Peyer's patch (tissue), 4 donors: ENCODE measurements around the gene PILRB.

Source experiments
- POLR2A ChIP-seq, 2 donors: fragments of 450-650 bp; IDR thresholded peaks; one replicate each; pipeline ENCODE4 v1.5.1; 2017; ENCODE audit warnings: antibody characterized with exemption in 2 of 2, mild to moderate bottlenecking in 2 of 2, moderate library complexity in 2 of 2
- TF ChIP-seq, protein P1 (sequence below), 6 experiments: fragments of 450-650 bp in 4 of 6; fragments of 200-600 bp in 2 of 6; sonication (generic) in 1 of 6; IDR thresholded peaks; one replicate each; pipeline ENCODE4 v1.5.1; 2017 to 2019; ENCODE audit warnings: antibody characterized with exemption in 6 of 6, mild to moderate bottlenecking in 3 of 6, moderate library complexity in 1 of 6

DNA sequence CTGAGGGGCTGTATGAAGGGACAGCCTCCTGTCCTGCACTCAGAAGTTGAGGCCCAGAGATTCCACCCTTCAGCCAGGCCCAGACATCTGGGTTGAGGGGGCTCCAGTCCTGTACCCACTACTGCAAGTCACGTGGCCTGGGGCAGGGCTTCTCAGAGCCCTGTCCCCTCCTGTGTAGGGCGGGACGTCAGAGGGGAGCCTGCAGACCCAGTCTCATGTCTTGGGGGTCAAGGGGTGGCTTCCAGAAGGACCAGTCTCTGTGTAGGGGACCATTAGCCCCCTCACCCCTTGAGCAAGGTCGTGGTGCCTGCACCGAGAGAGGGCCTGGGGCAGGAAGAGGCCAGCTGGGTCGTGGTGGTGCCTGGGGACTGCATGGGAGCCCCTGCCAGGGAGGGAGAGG, 14.8 kb downstream of the PILRB start:
- TF ChIP-seq, protein P1, sequence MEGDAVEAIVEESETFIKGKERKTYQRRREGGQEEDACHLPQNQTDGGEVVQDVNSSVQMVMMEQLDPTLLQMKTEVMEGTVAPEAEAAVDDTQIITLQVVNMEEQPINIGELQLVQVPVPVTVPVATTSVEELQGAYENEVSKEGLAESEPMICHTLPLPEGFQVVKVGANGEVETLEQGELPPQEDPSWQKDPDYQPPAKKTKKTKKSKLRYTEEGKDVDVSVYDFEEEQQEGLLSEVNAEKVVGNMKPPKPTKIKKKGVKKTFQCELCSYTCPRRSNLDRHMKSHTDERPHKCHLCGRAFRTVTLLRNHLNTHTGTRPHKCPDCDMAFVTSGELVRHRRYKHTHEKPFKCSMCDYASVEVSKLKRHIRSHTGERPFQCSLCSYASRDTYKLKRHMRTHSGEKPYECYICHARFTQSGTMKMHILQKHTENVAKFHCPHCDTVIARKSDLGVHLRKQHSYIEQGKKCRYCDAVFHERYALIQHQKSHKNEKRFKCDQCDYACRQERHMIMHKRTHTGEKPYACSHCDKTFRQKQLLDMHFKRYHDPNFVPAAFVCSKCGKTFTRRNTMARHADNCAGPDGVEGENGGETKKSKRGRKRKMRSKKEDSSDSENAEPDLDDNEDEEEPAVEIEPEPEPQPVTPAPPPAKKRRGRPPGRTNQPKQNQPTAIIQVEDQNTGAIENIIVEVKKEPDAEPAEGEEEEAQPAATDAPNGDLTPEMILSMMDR (IDR thresholded peaks at IDR 0.05): no peak
- TF ChIP-seq POLR2A (IDR thresholded peaks at IDR 0.05): no peak
